Kidney (tissue), 14 donors: ENCODE results near the gene FHOD3. TPM values are rescaled to one million over a fixed set of nuclear protein-coding genes. Genes with fewer than 3 reads are reported as not detected.

ENCODE experiments used
- DNase-seq, 5 donors: peaks; one replicate each; pipeline ENCODE4 v3.0.0-alpha.2; 2013 to 2020
- FAIRE-seq: peaks from 2 replicates; lab custom pipeline; 2012; peaks lifted over from hg19 to GRCh38; lab: Jason Lieb, UNC
- H3K27ac ChIP-seq, 2 donors: one replicate each; pipeline ENCODE4 v1.7.0; 2013; ENCODE audit warnings: low read depth in 2 of 2, low read length in 2 of 2, inconsistent platforms in 1 of 2
- H3K27me3 ChIP-seq: one replicate; pipeline ENCODE4 v1.7.1; 2013; ENCODE audit warnings: low read length, inconsistent platforms; ENCODE audit not compliant: control insufficient read depth, insufficient read depth
- H3K36me3 ChIP-seq, 3 donors: one replicate each; pipeline versions ENCODE4 v1.7.0 to v1.7.1; 2013; ENCODE audit warnings: low read length in 3 of 3, control low read depth in 1 of 3, inconsistent platforms in 1 of 3; ENCODE audit not compliant: insufficient read depth in 3 of 3, control insufficient read depth in 2 of 3
- H3K4me1 ChIP-seq, 3 donors: one replicate each; pipeline versions ENCODE4 v1.7.0 to v1.7.1; 2013; ENCODE audit warnings: low read length in 3 of 3, inconsistent platforms in 1 of 3, low read depth in 1 of 3; ENCODE audit not compliant: control insufficient read depth in 2 of 3, insufficient read depth in 2 of 3
- H3K4me3 ChIP-seq, 3 donors: one replicate each; pipeline versions ENCODE4 v1.7.0 to v1.8.1; 2013; ENCODE audit warnings: low read length in 3 of 3, control low read depth in 1 of 3, inconsistent platforms in 1 of 3
- H3K9ac ChIP-seq, 3 donors: one replicate each; pipeline versions ENCODE4 v1.7.0 to v1.7.1; 2013; ENCODE audit warnings: low read length in 3 of 3, control low read depth in 1 of 3, inconsistent platforms in 1 of 3
- H3K9me3 ChIP-seq, 3 donors: one replicate each; pipeline versions ENCODE4 v1.7.0 to v1.7.1; 2013; ENCODE audit warnings: low read length in 3 of 3, control low read depth in 1 of 3, inconsistent platforms in 1 of 3; ENCODE audit not compliant: control insufficient read depth in 2 of 3, insufficient read depth in 1 of 3
- CTCF ChIP-seq: IDR thresholded peaks from 3 replicates; pipeline ENCODE4 v1.5.1; 2012; ENCODE audit warnings: mild to moderate bottlenecking, moderate library complexity, borderline replicate concordance; ENCODE audit not compliant: insufficient read depth; ENCODE audit errors: extremely low read depth
- intact Hi-C: fragments of 100-400 bp; cut with DNase I; formaldehyde crosslinking; loops from one replicate; pipeline ENCODE4 v1.11.1; 2022
- polyA plus RNA-seq: library from polyadenylated mRNA; stranded (reverse); fragments of 350-450 nt; fragmentation: Illumina TruSeq; extraction: RNeasy Lipid Tissue Mini Kit (QIAGEN cat#74804); gene quantifications from one replicate; pipeline ENCODE4 v1.2.3, GENCODE V29; 2014; ENCODE audit warnings: low read depth, low replicate concordance; ENCODE audit not compliant: insufficient read depth
- total RNA-seq: library from RNA; stranded (reverse); fragmentation: NEBNext Ultra II Directional; extraction: Animal tissue kit (Norgen Biotek cat#: 25700); gene quantifications from one replicate; pipeline ENCODE4 v1.2.1, GENCODE V29; 2021
- donor health status: control.
- donor health status: control.
- donor health status: control.
- donor health status: control.
- donor health status: control.
- donor health status: DM: yes; HTN: yes; CAD: no.
- donor health status: Normal renal cell carcinoma (clear cell type).

The FHOD3 gene
- total and polyA plus RNA-seq, 2 donors from 2014 or later, result 21.5 to 28.0 TPM

- no peak for FAIRE-seq
- H3K9ac ChIP-seq, result no peak overlapping the region
- H3K27ac ChIP-seq, result peak overlapping the region in 1 of 2 donors; percentile 71
- H3K9me3 ChIP-seq, result no peaks in the 10 kb centered on the region
- H3K36me3 ChIP-seq, result no peaks in the 10 kb centered on the region
- TF ChIP-seq CTCF, result no peak
- no peak overlapping the region for H3K4me3 ChIP-seq
- peaks cover 0 to 3% (median 0%) of the 10 kb centered on the region in 3 donors for H3K4me1 ChIP-seq
- no peaks in the 10 kb centered on the region for H3K27me3 ChIP-seq
- intact Hi-C loops, result no loop called here
- peak in 2 of 5 donors; percentile 41 to 46 for DNase-seq
These were observed 281.6 kb downstream of the FHOD3 start for GRCh38 chr18:36578871-36579710.

- no peaks in the 10 kb centered on the region for H3K36me3 ChIP-seq
- no peak overlapping the region for H3K9ac ChIP-seq
- H3K9me3 ChIP-seq, result no peaks in the 10 kb centered on the region
- DNase-seq, result no peak
- no peak for TF ChIP-seq CTCF
- intact Hi-C loops, result no loop called here
- no peak overlapping the region for H3K4me3 ChIP-seq
- peak overlapping the region in 1 of 2 donors; percentile 3 for H3K27ac ChIP-seq
- FAIRE-seq, result no peak
- peaks cover 0 to 3% (median 0%) of the 10 kb centered on the region in 3 donors for H3K4me1 ChIP-seq
- H3K27me3 ChIP-seq, result no peaks in the 10 kb centered on the region
These were observed 282.8 kb downstream of the FHOD3 start for GRCh38 chr18:36580266-36580665.

DNA sequence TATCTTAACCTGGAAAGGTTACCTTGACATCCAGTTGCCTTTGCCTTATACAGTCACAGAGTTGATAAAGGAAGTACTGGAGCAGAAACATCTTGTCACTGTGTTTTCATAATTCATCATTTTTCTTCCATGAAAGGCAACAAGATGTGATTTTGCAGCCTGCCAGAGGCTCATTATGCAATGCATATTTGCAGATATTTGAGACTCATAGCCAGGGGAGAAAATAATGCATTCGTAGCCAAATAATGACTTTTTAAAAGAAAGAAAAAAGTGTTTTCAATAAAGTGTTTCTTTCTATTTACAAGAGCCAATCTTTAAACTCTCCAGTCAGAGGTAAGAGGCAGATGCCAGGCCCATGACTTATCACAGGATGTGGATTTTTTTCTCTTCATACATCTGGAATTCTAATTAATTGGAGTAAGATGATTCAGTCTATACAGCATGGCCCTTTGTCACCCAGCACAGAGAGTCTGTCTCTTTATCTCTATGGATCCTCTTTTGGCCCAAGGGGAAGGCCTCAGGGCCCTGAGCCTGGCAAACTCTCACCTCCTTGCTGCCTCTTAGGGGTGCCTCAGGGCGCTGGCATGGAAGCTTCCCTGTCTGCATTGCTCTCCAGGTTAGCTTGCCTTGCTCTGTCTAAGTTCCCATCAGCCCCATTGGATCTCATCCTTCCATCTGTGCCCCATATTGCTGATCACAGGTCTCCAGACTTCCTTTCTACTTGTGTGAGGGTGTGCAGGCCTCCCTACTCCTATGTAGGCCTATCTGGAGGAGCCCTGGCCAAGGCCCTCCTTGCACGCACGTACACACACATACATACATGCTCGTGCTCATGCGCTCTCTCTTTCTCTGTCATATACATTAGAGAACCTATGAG, 283.6 kb downstream of the FHOD3 start:
- intact Hi-C loops, result no loop called here
- TF ChIP-seq CTCF, result no peak
- Histone ChIP-seq H3K27ac (peak overlapping the region in 1 of 2 donors; percentile 55), H3K36me3 (no peaks in the 10 kb centered on the region), H3K27me3 (no peaks in the 10 kb centered on the region), H3K4me1 (peaks cover 0 to 3% (median 0%) of the 10 kb centered on the region in 3 donors), H3K4me3 (no peak overlapping the region), H3K9me3 (no peaks in the 10 kb centered on the region), H3K9ac (no peak overlapping the region)
- DNase-seq (no peak), FAIRE-seq (no peak)
